Measurements from ENCODE around the gene ABCC5. TPM values are rescaled to one million over a fixed set of nuclear protein-coding genes. Genes with fewer than 3 reads are reported as not detected.
A peak's percentile ranks its signal among the peaks of the same experiment; 100 is the strongest.

The ABCC5 gene
- total and polyA plus RNA-seq, 2 donors: 13.8 to 33.2 TPM

DNA sequence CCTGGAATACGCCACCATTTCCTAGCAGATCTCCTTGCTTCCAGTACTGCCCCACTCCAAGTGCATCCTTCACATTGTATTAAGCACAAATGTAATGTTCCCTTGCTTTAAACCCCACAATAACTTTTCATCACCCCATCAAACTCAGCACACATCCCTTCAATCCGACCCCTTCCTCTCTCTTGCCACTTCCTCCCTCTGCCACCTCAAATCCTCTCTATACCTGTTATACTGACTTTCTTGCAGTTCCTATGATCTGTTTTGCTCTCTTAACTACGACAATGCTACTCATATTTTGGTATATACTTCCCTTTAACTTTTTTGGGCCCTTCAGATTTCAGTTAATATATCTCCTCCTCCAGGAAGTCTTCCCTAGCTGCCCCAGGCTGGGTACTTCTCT lies 147.1 kb downstream of the ABCC5 start:
- WGBS: 49% methylated on average over 3 of the region's 3 CpGs
- H3K4me1 ChIP-seq (ENCODE audit: control insufficient read depth in 2 of 2, insufficient read depth in 2 of 2, low read length in 2 of 2): peaks cover 0 to 6% of the 10 kb centered on the region in 2 donors

More for the DNA sequence above, 147.1 kb downstream of the ABCC5 start:
- peaks cover 8 to 23% of the 10 kb centered on the region in 2 donors for H3K36me3 ChIP-seq (ENCODE audit: control insufficient read depth in 2 of 2, insufficient read depth in 2 of 2, low read length in 1 of 2)
- DNase-seq (ENCODE audit: low read depth in 6 of 9, low spot score in 9 of 9): peak in 3 of 9 donors; percentile 24 to 39 (median 26)
- no peaks in the 10 kb centered on the region for H3K9me3 ChIP-seq (ENCODE audit: control insufficient read depth in 2 of 2, insufficient read depth in 1 of 2, low read length in 1 of 2)
- no peaks in the 10 kb centered on the region for H3K27me3 ChIP-seq (ENCODE audit: control insufficient read depth in 2 of 2, insufficient read depth in 1 of 2, low read length in 1 of 2)
- no peak overlapping the region for H3K4me3 ChIP-seq (ENCODE audit: low read length in 2 of 2)
- peak overlapping the region in 1 of 2 donors; percentile 38 for H3K27ac ChIP-seq (ENCODE audit: low read depth in 1 of 2, low read length in 1 of 2)

Other genes with a start within 250 kb of the ABCC5 start
- gene MAP6D1, start 192.3 kb downstream of the ABCC5 start, total RNA-seq: 4.8 TPM
- 4.1 TPM for gene MAP6D1, start 192.3 kb downstream of the ABCC5 start, polyA plus RNA-seq
- 42.0 TPM for gene PARL, start 133.0 kb downstream of the ABCC5 start, total RNA-seq
- gene PARL, start 133.0 kb downstream of the ABCC5 start, polyA plus RNA-seq: 107 TPM
- gene HTR3D, start 13.9 kb upstream of the ABCC5 start, total RNA-seq: not detected
- not detected for gene HTR3D, start 13.9 kb upstream of the ABCC5 start, polyA plus RNA-seq
- gene HTR3C, start 35.2 kb upstream of the ABCC5 start, total RNA-seq: not detected
- 0.11 TPM for gene HTR3C, start 35.2 kb upstream of the ABCC5 start, polyA plus RNA-seq
- not detected for gene HTR3E, start 79.2 kb upstream of the ABCC5 start, total RNA-seq
- 0.05 TPM for gene HTR3E, start 79.2 kb upstream of the ABCC5 start, polyA plus RNA-seq
- 32.2 TPM for gene EIF2B5, start 117.5 kb upstream of the ABCC5 start, total RNA-seq
- gene EIF2B5, start 117.5 kb upstream of the ABCC5 start, polyA plus RNA-seq: 47.3 TPM
- gene DVL3, start 137.5 kb upstream of the ABCC5 start, total RNA-seq: 12.0 TPM
- gene DVL3, start 137.5 kb upstream of the ABCC5 start, polyA plus RNA-seq: 26.0 TPM
- gene AP2M1, start 157.0 kb upstream of the ABCC5 start, total RNA-seq: 138 TPM
- gene AP2M1, start 157.0 kb upstream of the ABCC5 start, polyA plus RNA-seq: 165 TPM
- gene ABCF3, start 168.3 kb upstream of the ABCC5 start, total RNA-seq: 25.0 TPM
- gene ABCF3, start 168.3 kb upstream of the ABCC5 start, polyA plus RNA-seq: 60.6 TPM
- 0.05 TPM for gene VWA5B2, start 211.7 kb upstream of the ABCC5 start, total RNA-seq
- gene VWA5B2, start 211.7 kb upstream of the ABCC5 start, polyA plus RNA-seq: 0.23 TPM
- 12.6 TPM for gene ALG3, start 231.1 kb upstream of the ABCC5 start, total RNA-seq
- 16.6 TPM for gene ALG3, start 231.1 kb upstream of the ABCC5 start, polyA plus RNA-seq
- 5.0 TPM for gene EEF1AKMT4, start 231.8 kb upstream of the ABCC5 start, total RNA-seq
- gene EEF1AKMT4, start 231.8 kb upstream of the ABCC5 start, polyA plus RNA-seq: 2.9 TPM
- not detected for gene CAMK2N2, start 243.7 kb upstream of the ABCC5 start, total RNA-seq
- gene CAMK2N2, start 243.7 kb upstream of the ABCC5 start, polyA plus RNA-seq: 0.14 TPM

All from thymus (tissue), 11 donors.